Measurements from ENCODE around the gene KANSL1. TPM values are rescaled to one million over a fixed set of nuclear protein-coding genes. Genes with fewer than 3 reads are reported as not detected.

The KANSL1 gene
- total RNA-seq, 1 experiment from 2014 or later, result 83.0 TPM

DNA sequence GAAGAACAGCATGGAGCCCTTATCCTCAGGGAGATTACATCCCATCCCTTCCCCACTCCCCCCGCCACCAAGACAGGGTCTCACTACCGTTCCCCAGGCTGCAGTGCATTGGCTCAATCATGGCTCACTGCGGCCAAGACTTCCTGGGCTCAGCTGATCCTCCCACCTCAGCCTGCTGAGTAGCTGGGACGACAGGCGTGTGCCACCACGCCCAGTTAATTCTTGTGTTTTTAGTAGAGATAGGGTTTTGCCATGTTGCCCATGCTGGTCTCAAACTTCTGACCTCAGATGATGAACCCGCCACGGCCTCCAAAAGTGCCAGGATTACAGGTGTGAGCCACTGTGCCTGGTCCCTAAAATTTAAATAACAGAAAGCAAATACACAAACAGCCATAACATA, 145.4 kb downstream of the KANSL1 start:
- CTCF ChIA-PET, result no interaction called here
- Histone ChIP-seq H3K4me1 (no peaks in the 10 kb centered on the region), H3K36me3 (ENCODE audit: control insufficient read depth, insufficient read depth, low read length) (peaks cover 6% of the 10 kb centered on the region), H3K4me3 (ENCODE audit: low read depth, low read length) (no peak overlapping the region), H3K9me3 (no peaks in the 10 kb centered on the region), H3K27me3 (replicated peaks; ENCODE audit: control insufficient read depth, insufficient read depth, low read length) (no peaks in the 10 kb centered on the region)
- POLR2A ChIA-PET, result interaction anchor here (0.6 kb wide), 1 partner anchor 83 kb away, joined by 6 read pairs; no protein-coding TSS in a partner anchor
- intact Hi-C loops (cut with micrococcal nuclease; ENCODE audit: unreplicated experiment), result no loop called here
- Mint-ChIP-seq H3K4me3 (ENCODE audit: unreplicated experiment) (no peak overlapping the region), H3K36me3 (ENCODE audit: insufficient read depth, unreplicated experiment) (peaks cover 90% of the 10 kb centered on the region), H3K4me1 (ENCODE audit: low read depth, unreplicated experiment) (peaks cover 27% of the 10 kb centered on the region), H3K9me3 (ENCODE audit: unreplicated experiment) (no peaks in the 10 kb centered on the region), H3K27ac (ENCODE audit: unreplicated experiment) (no peak overlapping the region), H3K27me3 (ENCODE audit: insufficient read depth, unreplicated experiment) (no peaks in the 10 kb centered on the region)
- TF ChIP-seq, protein P1, sequence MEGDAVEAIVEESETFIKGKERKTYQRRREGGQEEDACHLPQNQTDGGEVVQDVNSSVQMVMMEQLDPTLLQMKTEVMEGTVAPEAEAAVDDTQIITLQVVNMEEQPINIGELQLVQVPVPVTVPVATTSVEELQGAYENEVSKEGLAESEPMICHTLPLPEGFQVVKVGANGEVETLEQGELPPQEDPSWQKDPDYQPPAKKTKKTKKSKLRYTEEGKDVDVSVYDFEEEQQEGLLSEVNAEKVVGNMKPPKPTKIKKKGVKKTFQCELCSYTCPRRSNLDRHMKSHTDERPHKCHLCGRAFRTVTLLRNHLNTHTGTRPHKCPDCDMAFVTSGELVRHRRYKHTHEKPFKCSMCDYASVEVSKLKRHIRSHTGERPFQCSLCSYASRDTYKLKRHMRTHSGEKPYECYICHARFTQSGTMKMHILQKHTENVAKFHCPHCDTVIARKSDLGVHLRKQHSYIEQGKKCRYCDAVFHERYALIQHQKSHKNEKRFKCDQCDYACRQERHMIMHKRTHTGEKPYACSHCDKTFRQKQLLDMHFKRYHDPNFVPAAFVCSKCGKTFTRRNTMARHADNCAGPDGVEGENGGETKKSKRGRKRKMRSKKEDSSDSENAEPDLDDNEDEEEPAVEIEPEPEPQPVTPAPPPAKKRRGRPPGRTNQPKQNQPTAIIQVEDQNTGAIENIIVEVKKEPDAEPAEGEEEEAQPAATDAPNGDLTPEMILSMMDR (IDR thresholded peaks at IDR 0.05; ENCODE audit: insufficient read depth in 1 of 2, low read depth in 1 of 2, low read length in 1 of 2, severe bottlenecking in 1 of 2, unreplicated experiment in 1 of 2), result no peak
- BruUV-seq (replicated peaks), result no TSS peak
- DNase-seq, result no peak

DNA sequence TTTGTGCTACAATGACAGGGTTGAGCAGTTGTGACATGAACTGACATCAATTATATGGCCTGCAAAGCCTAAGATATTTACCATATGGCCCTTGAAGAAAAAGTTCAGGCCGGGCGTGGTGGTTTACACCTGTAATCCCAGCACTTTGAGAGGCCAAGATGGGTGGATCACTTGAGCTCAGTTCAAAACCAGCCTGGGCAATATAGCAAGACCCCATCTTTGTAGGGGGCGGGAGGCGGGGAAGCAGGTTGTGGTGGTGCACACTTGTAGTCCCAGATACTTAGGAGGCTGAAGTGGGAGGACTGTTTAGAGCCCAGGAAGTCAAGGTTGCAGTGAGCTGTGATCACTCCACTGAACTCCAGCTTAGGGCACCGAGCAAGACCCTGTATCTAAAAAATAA, 145.8 kb downstream of the KANSL1 start:
- H3K4me3 ChIP-seq (ENCODE audit: low read depth, low read length), result no peak overlapping the region
- Mint-ChIP-seq H3K36me3 (ENCODE audit: insufficient read depth, unreplicated experiment) (peaks cover 94% of the 10 kb centered on the region), H3K27me3 (ENCODE audit: insufficient read depth, unreplicated experiment) (no peaks in the 10 kb centered on the region), H3K4me1 (ENCODE audit: low read depth, unreplicated experiment) (peaks cover 27% of the 10 kb centered on the region), H3K4me3 (ENCODE audit: unreplicated experiment) (no peak overlapping the region), H3K9me3 (ENCODE audit: unreplicated experiment) (no peaks in the 10 kb centered on the region), H3K27ac (ENCODE audit: unreplicated experiment) (peak overlapping the region; percentile 42)
- CTCF ChIA-PET, result interaction anchor here (1.0 to 1.1 kb wide), 2 partner anchors 18 to 146 kb away, joined by 4 to 7 read pairs; partner anchors contain the start of gene KANSL1
- H3K9me3 ChIP-seq, result no peaks in the 10 kb centered on the region
- H3K27me3 ChIP-seq (replicated peaks; ENCODE audit: control insufficient read depth, insufficient read depth, low read length), result no peaks in the 10 kb centered on the region
- TF ChIP-seq, protein P1 (IDR thresholded peaks at IDR 0.05; ENCODE audit: insufficient read depth in 1 of 2, low read depth in 1 of 2, low read length in 1 of 2, severe bottlenecking in 1 of 2, unreplicated experiment in 1 of 2), result no peak
- H3K36me3 ChIP-seq (ENCODE audit: control insufficient read depth, insufficient read depth, low read length), result peaks cover 6% of the 10 kb centered on the region
- no peak for DNase-seq
- POLR2A ChIA-PET, result interaction anchor here (0.6 kb wide), 1 partner anchor 84 kb away, joined by 6 read pairs; no protein-coding TSS in a partner anchor
- intact Hi-C loops (cut with micrococcal nuclease; ENCODE audit: unreplicated experiment), result no loop called here
- BruUV-seq (replicated peaks), result no TSS peak
- H3K4me1 ChIP-seq, result no peaks in the 10 kb centered on the region

DNA sequence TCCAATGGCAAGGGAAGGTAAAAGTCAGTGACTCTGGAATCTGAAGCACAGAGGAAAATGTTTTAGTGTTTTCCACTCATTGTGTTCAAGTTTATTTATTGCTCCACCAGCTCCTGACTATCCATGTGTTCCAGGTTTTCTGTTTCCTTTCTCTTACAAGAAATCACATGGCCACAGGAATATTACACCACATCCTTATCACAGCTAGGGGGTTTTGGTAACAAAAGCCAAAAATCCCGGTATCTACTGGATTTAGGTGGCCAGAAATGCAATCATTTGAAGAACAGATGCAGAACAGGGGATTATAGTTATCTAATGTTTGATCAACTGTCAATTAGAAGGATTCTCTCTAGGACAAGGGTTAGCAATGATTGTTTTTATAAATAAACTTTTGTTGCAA, 146.3 kb downstream of the KANSL1 start:
- H3K9me3 ChIP-seq, result no peaks in the 10 kb centered on the region
- ChIA-PET POLR2A (interaction anchor here (0.6 kb wide), 1 partner anchor 84 kb away, joined by 6 read pairs; no protein-coding TSS in a partner anchor), CTCF (interaction anchor here (1.0 to 1.1 kb wide), 2 partner anchors 19 to 146 kb away, joined by 4 to 7 read pairs; partner anchors contain the start of gene KANSL1)
- no peaks in the 10 kb centered on the region for H3K4me1 ChIP-seq
- H3K36me3 Mint-ChIP-seq (ENCODE audit: insufficient read depth, unreplicated experiment), result peaks cover 90% of the 10 kb centered on the region
- no TSS peak for BruUV-seq (replicated peaks)
- peak overlapping the region; percentile 42 for H3K27ac Mint-ChIP-seq (ENCODE audit: unreplicated experiment)
- no peaks in the 10 kb centered on the region for H3K27me3 Mint-ChIP-seq (ENCODE audit: insufficient read depth, unreplicated experiment)
- intact Hi-C loops (cut with micrococcal nuclease; ENCODE audit: unreplicated experiment), result no loop called here
- no peak overlapping the region for H3K4me3 ChIP-seq (ENCODE audit: low read depth, low read length)
- H3K27me3 ChIP-seq (replicated peaks; ENCODE audit: control insufficient read depth, insufficient read depth, low read length), result no peaks in the 10 kb centered on the region
- H3K36me3 ChIP-seq (ENCODE audit: control insufficient read depth, insufficient read depth, low read length), result peaks cover 6% of the 10 kb centered on the region
- TF ChIP-seq, protein P1 (IDR thresholded peaks at IDR 0.05; ENCODE audit: insufficient read depth in 1 of 2, low read depth in 1 of 2, low read length in 1 of 2, severe bottlenecking in 1 of 2, unreplicated experiment in 1 of 2), result no peak
- H3K4me1 Mint-ChIP-seq (ENCODE audit: low read depth, unreplicated experiment), result peaks cover 23% of the 10 kb centered on the region
- no peaks in the 10 kb centered on the region for H3K9me3 Mint-ChIP-seq (ENCODE audit: unreplicated experiment)
- H3K4me3 Mint-ChIP-seq (ENCODE audit: unreplicated experiment), result no peak overlapping the region
- no peak for DNase-seq
